ENCODE results near the gene KDM6A. TPM values are rescaled to one million over a fixed set of nuclear protein-coding genes. Genes with fewer than 3 reads are reported as not detected.
"Not testable (repeated sequence)": the region's sequence is repeated elsewhere in the genome, so short reads cannot be mapped to it uniquely, and the experiment has no call there.

Gene KDM6A
- total RNA-seq, 1 experiment from 2014 or later: 42.8 TPM

DNA sequence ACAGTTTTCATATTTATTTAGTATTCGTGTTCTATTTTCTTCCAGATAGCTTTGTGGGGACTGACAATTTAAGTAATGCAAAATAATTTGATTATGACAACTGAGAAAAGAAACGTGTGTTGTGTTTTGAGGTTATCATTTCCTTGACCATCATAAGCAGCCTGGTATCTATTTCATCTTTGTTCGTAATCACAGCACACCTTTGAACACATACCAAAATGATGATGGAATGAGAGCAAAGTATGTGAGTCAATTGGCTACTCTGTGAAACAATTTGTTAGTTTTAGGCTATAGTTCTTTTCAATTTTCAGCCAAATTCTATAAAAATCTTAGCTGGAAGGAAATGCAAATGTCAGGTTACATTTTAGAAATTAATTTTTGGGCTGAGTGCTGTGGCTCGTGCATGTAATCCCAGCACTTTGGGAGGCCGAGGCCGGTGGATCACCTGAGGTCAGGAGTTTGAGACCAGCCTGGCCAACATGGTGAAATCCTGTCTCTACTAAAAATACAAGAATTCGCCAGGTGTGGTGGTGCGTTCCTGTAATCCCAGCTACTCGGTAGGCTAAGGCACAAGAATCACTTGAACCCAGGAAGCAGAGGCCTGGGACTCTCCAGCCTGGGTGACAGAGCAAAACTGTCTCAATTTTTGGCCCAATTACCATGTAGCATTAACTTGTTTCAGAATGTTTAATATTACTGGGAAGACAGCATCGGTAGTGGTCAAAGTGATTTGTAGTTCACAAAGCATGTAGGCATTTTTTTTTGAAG is 30.3 kb upstream of the KDM6A start:
- BruUV-seq (replicated peaks): no TSS peak
- Mint-ChIP-seq H3K4me1 (ENCODE audit: low read depth, unreplicated experiment) (peaks cover 9% of the 10 kb centered on the region), H3K36me3 (ENCODE audit: insufficient read depth, unreplicated experiment) (no peaks in the 10 kb centered on the region), H3K27ac (ENCODE audit: unreplicated experiment) (no peak overlapping the region), H3K27me3 (ENCODE audit: unreplicated experiment) (no peaks in the 10 kb centered on the region), H3K4me3 (ENCODE audit: low read depth, unreplicated experiment) (no peak overlapping the region), H3K9me3 (ENCODE audit: low read depth, unreplicated experiment) (peaks cover under 1% of the 10 kb centered on the region)
- TF ChIP-seq, protein P1, sequence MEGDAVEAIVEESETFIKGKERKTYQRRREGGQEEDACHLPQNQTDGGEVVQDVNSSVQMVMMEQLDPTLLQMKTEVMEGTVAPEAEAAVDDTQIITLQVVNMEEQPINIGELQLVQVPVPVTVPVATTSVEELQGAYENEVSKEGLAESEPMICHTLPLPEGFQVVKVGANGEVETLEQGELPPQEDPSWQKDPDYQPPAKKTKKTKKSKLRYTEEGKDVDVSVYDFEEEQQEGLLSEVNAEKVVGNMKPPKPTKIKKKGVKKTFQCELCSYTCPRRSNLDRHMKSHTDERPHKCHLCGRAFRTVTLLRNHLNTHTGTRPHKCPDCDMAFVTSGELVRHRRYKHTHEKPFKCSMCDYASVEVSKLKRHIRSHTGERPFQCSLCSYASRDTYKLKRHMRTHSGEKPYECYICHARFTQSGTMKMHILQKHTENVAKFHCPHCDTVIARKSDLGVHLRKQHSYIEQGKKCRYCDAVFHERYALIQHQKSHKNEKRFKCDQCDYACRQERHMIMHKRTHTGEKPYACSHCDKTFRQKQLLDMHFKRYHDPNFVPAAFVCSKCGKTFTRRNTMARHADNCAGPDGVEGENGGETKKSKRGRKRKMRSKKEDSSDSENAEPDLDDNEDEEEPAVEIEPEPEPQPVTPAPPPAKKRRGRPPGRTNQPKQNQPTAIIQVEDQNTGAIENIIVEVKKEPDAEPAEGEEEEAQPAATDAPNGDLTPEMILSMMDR (IDR thresholded peaks at IDR 0.05; ENCODE audit: unreplicated experiment): no peak
- CTCF ChIA-PET: interaction anchor here (0.6 kb wide), 1 partner anchor 77 kb away, joined by 6 read pairs; no protein-coding TSS in a partner anchor
- intact Hi-C loops (cut with micrococcal nuclease; ENCODE audit: unreplicated experiment): no loop called here
- DNase-seq: no peak

DNA sequence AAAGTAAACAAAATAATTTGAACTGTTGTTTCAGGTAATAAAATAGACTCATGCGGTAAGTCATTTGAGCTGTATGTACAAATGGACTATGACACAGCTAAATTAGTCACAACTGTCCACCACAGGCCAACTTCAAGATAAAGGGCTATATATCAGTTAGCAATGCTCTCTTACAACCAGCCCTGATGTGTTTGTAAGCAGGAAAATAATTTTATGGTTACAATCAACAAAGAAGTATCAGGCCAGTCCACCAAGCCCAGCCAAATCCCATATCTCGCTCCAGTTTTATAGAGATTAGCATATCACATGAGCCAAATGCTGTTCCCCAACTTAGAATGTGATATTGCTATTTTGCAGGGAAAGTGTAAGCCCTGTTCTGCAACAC is 29.7 kb upstream of the KDM6A start:
- no TSS peak for BruUV-seq (replicated peaks)
- H3K36me3 Mint-ChIP-seq (ENCODE audit: insufficient read depth, unreplicated experiment): no peaks in the 10 kb centered on the region
- no peaks in the 10 kb centered on the region for H3K27me3 Mint-ChIP-seq (ENCODE audit: unreplicated experiment)
- TF ChIP-seq, protein P1 (IDR thresholded peaks at IDR 0.05; ENCODE audit: unreplicated experiment): no peak
- peaks cover 9% of the 10 kb centered on the region for H3K4me1 Mint-ChIP-seq (ENCODE audit: low read depth, unreplicated experiment)
- H3K4me3 Mint-ChIP-seq (ENCODE audit: low read depth, unreplicated experiment): no peak overlapping the region
- intact Hi-C loops (cut with micrococcal nuclease; ENCODE audit: unreplicated experiment): no loop called here
- CTCF ChIA-PET: no interaction called here
- DNase-seq: no peak
- H3K27ac Mint-ChIP-seq (ENCODE audit: unreplicated experiment): no peak overlapping the region
- peaks cover 2% of the 10 kb centered on the region for H3K9me3 Mint-ChIP-seq (ENCODE audit: low read depth, unreplicated experiment)

DNA sequence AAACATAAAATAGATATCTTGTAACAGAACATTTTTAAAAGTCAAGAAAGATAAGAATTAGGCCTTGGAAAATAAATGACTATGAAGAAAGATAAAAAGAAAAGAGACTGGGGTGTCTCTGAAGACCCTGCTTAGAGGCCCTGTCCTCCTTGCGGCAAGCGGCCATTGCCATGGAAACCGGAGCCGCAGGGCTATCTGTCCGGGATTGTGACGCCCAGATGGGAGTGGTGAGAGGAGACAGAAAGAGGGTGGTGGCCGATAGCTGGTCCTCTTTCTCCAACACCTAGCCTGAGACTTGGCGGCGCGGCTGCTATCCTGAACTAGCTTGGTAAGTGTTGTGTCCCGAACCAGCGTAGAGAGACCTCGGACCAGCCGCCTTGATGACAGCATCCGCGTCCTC is 29.2 kb upstream of the KDM6A start, which contains the start of gene DUSP21:
DUSP21 (plus strand) TSS at position 269 of the 400 bp plus-strand sequence; CDS start at position 381, 112 bp downstream.
- intact Hi-C loops (cut with micrococcal nuclease; ENCODE audit: unreplicated experiment): no loop called here
- DNase-seq: no peak
- Mint-ChIP-seq H3K27ac (ENCODE audit: unreplicated experiment) (no peak within 1 kb of the TSS), H3K36me3 (ENCODE audit: insufficient read depth, unreplicated experiment) (no peaks in the 10 kb centered on the region), H3K27me3 (ENCODE audit: unreplicated experiment) (no peaks in the 10 kb centered on the region), H3K9me3 (ENCODE audit: low read depth, unreplicated experiment) (peaks cover 2% of the 10 kb centered on the region), H3K4me1 (ENCODE audit: low read depth, unreplicated experiment) (peaks cover 9% of the 10 kb centered on the region), H3K4me3 (ENCODE audit: low read depth, unreplicated experiment) (no peak within 1 kb of the TSS)
- no TSS peak for BruUV-seq (replicated peaks)
- TF ChIP-seq, protein P1 (IDR thresholded peaks at IDR 0.05; ENCODE audit: unreplicated experiment): no peak
- CTCF ChIA-PET: no interaction called here

DNA sequence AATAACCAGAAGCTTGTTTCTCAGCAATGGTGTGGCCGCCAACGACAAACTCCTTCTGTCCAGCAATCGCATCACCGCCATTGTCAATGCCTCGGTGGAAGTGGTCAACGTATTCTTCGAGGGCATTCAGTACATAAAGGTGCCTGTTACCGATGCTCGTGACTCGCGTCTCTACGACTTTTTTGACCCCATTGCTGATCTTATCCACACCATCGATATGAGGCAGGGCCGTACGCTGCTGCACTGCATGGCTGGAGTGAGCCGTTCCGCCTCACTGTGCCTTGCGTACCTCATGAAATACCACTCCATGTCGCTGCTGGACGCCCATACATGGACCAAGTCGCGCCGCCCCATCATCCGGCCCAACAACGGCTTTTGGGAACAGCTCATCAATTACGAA is 28.8 kb upstream of the KDM6A start:
- CTCF ChIA-PET: no interaction called here
- H3K4me3 Mint-ChIP-seq (ENCODE audit: low read depth, unreplicated experiment): no peak overlapping the region
- H3K4me1 Mint-ChIP-seq (ENCODE audit: low read depth, unreplicated experiment): peaks cover 9% of the 10 kb centered on the region
- H3K27ac Mint-ChIP-seq (ENCODE audit: unreplicated experiment): no peak overlapping the region
- TF ChIP-seq, protein P1 (IDR thresholded peaks at IDR 0.05; ENCODE audit: unreplicated experiment): no peak
- H3K36me3 Mint-ChIP-seq (ENCODE audit: insufficient read depth, unreplicated experiment): no peaks in the 10 kb centered on the region
- BruUV-seq (replicated peaks): no TSS peak
- intact Hi-C loops (cut with micrococcal nuclease; ENCODE audit: unreplicated experiment): no loop called here
- no peaks in the 10 kb centered on the region for H3K27me3 Mint-ChIP-seq (ENCODE audit: unreplicated experiment)
- peaks cover 2% of the 10 kb centered on the region for H3K9me3 Mint-ChIP-seq (ENCODE audit: low read depth, unreplicated experiment)
- DNase-seq: no peak

DNA sequence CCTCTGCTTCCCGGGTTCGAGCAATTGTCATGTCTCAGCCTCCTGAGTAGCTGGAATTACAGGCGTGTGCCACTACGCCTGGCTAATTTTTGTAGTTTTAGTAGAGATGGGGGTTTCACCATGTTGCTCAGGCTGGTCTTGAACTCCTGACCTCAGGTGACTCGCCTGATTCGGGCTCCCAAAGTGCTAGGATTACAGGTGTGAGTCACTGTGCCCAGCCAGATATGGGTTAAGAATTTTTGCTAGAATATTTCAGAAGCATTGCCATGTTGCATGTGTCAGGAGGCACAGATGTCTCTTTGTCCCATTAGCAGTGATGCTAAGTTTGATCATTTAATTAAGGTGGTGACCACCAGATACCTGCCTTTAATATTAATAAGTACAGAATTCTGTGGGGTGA is 22.1 kb upstream of the KDM6A start:
- DNase-seq; intact Hi-C loops (cut with micrococcal nuclease; ENCODE audit: unreplicated experiment): not testable (repeated sequence)

More for the DNA sequence above, 22.1 kb upstream of the KDM6A start:
- H3K4me3 Mint-ChIP-seq (ENCODE audit: low read depth, unreplicated experiment); CTCF ChIA-PET; H3K27me3 Mint-ChIP-seq (ENCODE audit: unreplicated experiment); H3K36me3 Mint-ChIP-seq (ENCODE audit: insufficient read depth, unreplicated experiment); H3K27ac Mint-ChIP-seq (ENCODE audit: unreplicated experiment); H3K4me1 Mint-ChIP-seq (ENCODE audit: low read depth, unreplicated experiment); BruUV-seq (replicated peaks); H3K9me3 Mint-ChIP-seq (ENCODE audit: low read depth, unreplicated experiment): not testable (repeated sequence)
